Ammon's horn (tissue), 1 donor: ENCODE results near the gene PDE8B.

Source experiments
- DNase-seq: peaks from one replicate; pipeline ENCODE4 v3.0.0-alpha.2; 2016; ENCODE audit warnings: low spot score

The PDE8B gene

DNA sequence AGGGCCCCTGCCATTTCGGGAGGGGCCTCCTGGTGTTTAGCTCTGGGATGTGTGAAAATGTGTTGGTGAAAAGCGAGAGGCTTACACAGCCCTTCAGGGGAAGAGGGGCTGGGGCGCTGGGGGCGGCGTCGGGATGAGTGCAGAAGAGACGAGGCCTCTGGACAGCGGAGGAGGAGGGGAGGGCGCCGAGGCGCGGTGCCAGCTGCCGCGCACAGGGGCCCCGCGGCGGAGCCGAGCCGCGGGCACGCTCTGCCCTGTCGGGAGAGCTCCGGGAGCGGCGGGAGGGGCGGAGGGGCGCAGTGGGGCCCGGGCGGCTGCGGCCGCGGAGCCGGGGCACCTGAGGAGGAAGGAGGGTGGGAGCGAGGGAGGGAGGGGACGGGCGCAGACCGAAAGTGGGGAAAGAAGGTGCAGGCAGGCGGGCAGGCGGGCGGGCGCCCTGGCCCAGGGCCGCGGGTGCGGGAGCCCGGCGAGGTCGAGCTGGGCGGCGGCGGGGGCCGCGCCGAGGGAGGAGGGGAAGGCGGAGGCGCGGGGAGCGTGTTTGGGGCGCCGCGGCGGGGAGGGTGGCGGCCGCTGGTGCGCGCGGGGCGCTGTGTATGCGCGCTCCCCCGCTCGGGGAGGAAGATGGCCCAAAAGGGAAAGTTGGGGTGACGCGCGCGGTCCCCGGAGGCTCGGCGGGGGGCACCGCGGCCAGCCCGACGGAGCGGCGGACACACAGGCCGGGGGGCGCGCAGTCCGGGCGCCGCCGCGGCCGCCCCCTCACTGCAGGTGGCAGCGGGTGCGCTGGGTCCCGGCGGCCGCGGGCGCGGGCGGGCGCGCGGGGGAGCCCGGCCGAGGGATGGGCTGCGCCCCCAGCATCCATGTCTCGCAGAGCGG lies at the start of gene PDE8B:
PDE8B (plus strand) TSS at position 590 of the 873 bp plus-strand sequence; CDS start at position 836, 246 bp downstream.
- DNase-seq: no peak

DNA sequence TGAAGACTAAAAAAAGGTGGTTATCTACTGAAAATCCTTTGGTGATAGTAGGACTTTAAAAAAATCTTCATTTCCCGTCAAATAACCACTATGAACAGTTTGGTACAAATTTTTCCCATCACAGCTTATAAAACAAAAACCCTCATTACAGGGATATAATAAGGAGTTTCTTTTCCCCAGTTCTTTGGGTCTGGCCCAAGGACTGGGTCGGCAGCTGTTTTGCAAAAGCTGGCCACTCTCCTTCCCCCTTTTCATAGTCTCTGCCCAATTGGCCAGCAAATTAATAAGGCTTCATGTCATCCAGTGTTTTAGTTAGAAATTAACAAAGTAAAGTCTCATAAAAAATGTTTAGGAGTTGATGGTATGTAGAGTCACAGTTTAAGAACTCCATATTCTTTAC lies 47.0 kb upstream of the PDE8B start:
- DNase-seq: no peak

- no peak for DNase-seq
Measured at GRCh38 chr5:77167063-77167462, 43.4 kb upstream of the PDE8B start.

DNA sequence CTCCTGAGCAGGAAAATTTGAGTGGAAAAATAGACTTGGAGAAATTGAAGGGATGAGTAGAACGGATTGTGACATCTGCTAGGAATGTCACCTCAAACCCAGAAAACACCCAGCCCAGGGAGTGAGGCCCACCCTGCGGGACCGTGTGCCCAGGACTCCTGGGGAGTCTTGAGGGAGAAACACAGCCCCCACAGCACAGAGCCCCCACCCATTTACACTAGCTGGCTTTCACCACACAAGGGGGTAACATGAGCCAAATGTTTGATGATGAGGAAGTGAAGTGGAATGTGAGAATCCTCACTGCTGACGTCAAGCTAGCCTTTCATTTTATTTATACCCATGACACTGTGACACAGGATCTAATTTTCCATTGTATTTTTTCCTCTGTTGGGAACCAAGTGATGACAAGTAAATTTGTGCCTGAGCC lies 42.8 kb upstream of the PDE8B start:
- no peak for DNase-seq

GRCh38 chr5:77168161-77168878 lies 42.2 kb upstream of the PDE8B start:
- DNase-seq: peak; percentile 89

- DNase-seq: no peak
Measured at GRCh38 chr5:77168879-77169244, 41.6 kb upstream of the PDE8B start.

DNA sequence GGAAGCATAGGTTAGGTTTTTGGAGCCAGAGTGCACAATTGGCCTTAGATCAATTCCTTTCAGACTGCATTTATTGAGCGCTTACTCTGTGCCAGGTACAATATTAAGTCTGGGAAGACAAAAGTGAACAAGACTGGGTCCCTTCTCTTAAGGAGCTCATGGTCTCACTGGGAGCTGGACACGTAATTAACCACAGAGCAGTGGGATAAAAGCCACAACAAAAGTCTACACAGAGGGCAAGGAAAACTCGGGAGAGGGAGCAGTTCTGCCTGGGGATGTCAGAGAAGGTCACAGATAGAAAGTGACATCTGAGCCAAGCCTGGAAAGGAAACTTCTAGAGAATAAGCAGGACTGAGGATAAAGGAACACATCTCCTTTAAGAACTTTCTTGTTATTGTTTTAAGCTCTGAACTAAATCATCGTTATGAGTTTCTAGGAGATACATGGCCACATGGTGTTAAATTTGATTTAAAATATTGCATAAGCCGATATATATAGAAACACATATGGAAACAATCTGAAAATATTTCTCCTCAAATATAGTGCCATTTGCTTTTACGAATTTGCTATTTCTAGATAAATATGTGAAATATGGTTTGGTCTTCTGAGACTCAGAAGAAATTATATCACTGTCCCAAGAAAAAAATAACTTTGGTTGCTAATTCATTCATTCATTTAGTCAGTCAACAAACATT lies 40.1 kb upstream of the PDE8B start:
- no peak for DNase-seq

- no peak for DNase-seq
Measured at GRCh38 chr5:77171141-77171910, 39.2 kb upstream of the PDE8B start.

DNA sequence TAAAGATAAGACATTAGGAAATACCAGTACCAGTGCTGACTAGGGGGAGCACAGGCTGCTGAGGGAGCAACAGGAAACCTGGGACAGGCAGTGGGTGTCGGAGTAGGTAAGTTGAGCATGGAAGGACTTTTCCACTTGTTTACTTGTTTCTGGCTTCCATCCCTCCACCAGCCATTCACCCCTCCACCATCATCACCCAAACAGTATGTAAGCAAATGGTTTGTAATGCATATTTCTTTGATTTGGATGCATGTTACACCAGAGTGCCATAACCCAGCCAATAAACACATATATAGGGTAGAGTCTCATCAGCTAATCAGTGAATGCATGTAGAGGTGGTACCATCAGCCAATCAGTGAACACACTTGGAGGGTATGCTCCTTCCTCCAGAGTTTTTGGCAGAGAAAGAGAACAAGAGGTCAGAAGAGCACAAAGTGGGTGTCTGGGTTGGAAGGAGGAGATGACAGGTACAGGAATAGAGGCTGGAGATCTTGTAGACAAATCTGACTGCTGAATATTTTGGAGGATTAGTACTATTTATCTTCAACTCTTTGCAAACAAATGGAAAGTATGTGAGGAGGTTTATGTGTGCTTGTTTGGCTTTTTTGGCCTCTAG lies 37.7 kb upstream of the PDE8B start:
- no peak for DNase-seq

GRCh38 chr5:77174526-77174925 lies 36.0 kb upstream of the PDE8B start:
- DNase-seq: no peak

DNA sequence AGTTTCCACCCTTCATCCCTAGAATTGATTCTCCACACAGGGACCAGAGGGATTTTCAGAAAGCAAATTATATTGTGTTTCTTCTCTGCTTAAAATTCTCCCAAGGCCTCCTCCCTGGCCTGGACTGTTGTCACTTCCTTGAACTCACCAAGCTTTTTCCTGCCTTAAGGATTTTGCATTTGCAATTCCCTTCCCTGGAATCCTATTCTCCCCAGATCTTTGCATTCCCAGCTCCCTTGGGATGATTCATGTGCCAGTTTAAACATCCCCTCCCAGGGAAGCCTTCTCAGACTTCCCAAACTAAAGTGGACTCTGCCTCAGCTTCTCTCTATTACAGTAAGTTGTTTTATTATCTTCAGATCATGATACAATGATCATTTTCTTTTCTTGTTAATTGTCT lies 35.2 kb upstream of the PDE8B start:
- DNase-seq: no peak

DNA sequence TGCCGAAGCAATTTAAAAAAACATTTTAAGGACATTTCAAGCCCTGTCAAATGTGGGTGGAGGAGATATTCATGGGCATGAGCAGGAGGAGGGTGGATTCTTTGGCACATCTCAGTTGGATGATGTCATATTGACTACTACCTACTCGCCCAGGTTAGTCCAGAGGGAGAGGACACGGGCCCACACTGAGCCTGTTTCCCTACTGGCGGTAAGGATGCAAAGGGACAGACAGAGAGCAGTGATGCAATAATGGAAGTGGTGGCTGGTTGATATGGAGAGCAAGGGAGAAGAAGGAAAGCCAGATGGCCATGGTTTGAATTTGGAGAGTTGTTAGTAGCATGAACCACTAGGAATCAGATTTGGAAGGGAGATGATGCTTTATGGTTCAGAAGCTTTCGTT lies 34.1 kb upstream of the PDE8B start:
- DNase-seq: no peak

GRCh38 chr5:77177576-77177975 lies 32.9 kb upstream of the PDE8B start:
- no peak for DNase-seq

DNA sequence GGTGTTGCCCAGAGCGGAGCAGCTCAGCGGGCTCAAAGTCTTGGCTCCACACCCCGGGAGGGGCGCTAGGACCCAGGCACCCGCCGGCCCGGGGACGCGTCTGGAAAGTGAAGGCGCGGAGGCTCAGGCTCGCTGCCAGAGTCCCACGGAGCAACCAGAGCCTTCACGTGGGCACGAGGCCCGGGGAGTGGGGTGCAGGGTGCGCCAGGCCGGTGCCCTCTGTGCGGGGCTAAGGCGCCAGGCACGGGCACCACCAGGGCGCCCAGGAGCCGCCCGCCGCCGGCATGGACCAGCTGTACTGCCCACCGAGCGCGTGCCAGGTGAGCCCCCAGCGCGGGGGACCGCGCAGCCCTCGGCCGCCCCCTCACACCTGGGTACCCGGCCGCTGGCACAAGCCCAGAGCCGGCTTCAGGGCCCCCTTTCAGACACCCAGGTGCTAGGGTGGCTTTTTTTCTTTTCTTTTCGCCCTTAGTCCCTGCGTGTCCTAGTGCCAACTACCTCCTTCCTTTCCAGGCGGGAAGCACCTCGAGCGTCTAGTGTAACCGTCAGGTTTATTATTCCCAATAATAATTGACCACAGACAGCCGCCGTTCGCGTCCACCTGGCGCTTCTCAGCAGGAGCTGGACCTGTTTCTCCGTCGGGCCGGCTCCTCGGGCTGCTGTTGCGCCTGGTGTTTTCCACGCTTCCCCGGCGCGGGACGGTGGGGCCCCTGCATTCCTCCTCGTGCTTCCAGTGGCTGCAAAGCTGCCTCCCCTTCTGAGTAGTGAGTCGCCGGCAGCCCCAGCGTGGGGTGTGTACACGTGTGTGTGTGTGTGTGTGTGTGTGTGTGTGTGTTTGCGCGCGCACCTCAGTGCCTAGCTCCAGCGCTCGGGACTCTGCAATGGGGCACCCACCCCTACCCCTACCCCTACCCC lies 30.1 kb upstream of the PDE8B start:
- no peak for DNase-seq

- DNase-seq: no peak
Measured at GRCh38 chr5:77181173-77181572, 29.3 kb upstream of the PDE8B start.

GRCh38 chr5:77181596-77182304 lies 28.7 kb upstream of the PDE8B start:
- DNase-seq: no peak

DNA sequence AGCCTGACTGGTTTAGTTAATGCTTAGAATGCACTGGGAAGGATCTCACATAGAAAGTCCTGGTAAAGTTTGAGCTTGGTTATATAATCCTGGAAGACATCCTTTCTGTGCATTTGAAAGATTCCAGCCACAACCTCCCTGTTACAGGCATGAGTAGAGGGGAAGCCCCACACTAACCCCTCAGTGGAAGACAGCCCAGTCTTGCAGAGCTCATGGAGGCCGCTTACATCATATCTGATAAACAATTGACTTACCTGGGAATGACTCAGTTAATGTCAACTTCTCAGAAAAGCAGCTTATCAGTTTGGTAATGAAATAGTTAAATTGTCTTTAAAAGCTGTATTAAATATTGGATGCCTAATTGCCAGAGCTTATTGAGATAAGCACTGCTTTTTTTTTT lies 28.1 kb upstream of the PDE8B start:
- DNase-seq: no peak

DNA sequence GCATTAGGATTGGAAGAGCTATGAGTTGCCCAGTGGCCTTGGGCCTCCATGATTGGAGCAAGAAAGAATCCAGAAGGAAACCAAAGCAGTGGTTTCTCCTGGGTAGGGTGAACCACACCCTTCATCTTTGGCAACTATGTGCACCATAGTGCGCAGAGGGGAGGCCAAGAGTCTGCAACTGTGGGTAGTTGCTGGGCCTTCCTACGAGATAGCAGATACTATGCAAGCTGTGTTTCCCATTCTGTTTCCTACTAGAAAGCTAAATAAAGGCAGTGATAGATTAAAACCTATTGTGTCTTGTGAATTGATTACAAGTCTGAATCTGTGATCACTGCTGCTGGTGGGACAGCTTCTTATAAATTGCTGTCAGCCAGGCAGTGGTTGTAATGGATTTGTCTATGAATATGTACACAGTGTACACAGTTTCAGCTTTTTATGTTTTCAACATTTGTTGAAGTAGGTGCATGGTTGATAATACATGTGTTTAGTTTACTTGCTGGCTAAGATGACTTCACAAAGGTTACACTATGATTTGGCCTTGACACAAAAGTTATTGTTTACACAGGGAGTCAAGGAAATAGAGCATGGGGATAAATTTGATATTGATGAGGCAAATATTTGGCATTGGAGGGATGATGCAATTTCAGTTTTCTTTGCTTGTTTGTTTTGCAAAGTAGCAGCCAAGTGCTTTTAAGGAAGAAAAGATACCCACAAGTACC lies 23.7 kb upstream of the PDE8B start:
- DNase-seq: no peak

GRCh38 chr5:77189421-77189820 lies 21.1 kb upstream of the PDE8B start:
- no peak for DNase-seq
